HG03521 (cell line): ENCODE data around the gene ABCG1.

Experiments
- ATAC-seq: cut with Tn5 transposase; IDR thresholded peaks from one replicate; pipeline ENCODE4 v1.9.1; 2021; ENCODE audit warnings: mild to moderate bottlenecking, moderate library complexity; ENCODE audit not compliant: unreplicated experiment

Gene ABCG1

DNA sequence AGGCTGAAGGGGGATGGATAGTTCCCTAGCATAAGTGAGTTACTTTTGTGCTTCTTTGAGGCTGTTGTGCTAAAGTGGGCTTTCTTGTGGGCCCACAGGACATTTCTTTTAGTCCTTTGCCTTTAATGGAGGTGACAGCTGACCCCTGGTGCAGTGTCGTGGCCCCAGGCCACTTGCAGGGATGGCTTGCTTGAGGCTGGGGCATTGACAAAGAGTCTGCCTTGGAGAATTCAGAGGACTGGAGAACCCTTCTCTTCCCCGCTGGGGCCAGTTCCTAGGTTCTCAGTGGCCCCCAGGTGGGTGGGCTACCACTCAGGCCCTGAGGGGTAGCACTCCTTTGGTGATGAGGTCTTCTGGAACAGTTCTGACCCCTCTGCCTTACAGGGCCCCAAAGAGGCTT lies 12.8 kb downstream of the ABCG1 start:
- ATAC-seq: no peak

DNA sequence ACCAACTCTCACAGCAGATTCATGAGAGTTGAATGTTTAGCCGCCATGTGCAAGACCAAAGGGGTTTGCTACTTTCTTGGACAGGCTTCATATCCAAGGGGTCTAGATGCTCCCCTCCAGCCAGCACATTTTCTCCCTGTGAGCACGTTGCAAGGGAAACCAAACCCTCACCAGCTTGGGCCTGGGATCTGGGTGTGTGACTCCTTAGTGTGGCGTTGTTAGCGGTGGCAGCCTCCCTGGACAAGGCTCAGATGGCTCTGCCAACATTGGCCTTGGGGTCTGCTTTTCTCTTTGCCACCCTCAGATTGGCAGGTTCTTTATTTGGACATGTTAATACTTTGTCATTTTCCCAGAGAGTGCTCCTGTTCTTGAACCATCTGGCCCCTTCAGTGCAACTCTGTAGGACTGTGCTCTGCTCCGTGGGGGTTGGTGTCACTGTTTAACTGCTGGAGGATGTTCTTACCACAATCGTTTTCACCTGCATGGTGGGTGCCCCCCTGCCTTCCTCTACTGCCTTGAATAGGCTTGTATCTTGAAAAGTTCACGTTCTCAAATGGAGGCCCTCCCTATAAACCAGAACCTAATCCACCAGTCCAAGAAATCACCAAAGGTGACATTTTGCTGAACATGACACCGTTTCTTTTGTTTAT lies 13.4 kb downstream of the ABCG1 start:
- no peak for ATAC-seq

DNA sequence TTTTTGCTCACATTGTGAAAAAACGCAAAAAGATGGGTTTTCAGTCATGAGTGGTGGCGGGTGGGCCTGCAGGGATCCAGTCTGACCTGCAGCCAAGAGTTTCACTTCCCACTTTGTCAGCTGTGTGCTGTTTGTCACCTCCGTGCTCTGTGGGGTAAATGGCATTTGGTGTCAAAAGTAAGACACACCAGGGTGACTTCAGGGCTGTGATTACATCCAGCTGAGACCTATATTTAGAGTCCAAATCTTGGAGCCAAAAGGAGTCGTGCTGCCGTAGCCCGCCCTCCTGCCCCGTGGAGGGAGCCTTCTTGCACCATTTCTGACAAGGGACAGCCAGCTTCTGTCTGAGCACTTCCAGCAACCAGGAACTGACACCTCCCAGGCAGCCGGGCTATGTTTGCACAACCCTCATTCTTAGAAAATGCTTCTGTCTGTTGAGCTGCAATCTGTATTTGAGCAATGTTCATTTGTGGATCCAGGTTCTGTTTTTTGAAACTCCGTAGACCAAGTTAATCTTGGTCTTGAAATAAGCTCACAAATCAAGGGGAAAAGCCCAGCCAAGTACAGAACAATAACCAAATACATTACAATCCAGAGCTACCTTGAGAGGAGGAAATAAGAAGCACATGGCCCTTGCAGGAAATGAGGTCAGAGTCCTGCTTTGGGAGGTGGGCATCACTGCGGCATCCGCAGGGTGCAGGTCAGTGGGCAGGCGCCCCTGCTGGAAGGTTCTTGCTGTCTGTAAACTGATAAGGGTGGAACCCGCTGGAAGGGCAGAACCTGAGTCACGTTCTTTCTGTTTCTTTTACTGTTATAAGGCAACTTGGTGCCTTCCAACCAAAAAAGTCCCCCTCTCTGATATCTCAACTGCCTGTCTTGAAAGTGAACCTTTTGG lies 14.4 kb downstream of the ABCG1 start:
- peak; percentile 42 for ATAC-seq

DNA sequence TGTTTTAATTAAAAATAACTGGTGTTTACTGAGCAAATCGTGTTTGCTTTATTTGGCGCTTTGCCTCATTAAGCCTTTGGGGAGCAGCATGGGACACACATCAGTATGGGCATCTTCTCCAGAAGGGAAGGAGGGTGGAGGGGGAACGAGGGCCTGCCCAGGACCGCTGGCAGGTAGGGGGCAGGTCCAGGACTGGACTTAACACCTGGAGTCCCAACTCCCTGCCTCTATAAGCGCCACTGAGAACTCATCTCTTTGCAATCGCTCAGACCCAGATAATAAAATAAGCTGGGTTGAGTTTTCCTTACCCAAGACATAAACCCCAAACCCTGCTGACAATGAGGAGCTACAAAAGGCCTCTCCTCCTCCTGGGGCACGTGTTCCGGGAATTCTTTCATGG lies 15.1 kb downstream of the ABCG1 start:
- no peak for ATAC-seq

DNA sequence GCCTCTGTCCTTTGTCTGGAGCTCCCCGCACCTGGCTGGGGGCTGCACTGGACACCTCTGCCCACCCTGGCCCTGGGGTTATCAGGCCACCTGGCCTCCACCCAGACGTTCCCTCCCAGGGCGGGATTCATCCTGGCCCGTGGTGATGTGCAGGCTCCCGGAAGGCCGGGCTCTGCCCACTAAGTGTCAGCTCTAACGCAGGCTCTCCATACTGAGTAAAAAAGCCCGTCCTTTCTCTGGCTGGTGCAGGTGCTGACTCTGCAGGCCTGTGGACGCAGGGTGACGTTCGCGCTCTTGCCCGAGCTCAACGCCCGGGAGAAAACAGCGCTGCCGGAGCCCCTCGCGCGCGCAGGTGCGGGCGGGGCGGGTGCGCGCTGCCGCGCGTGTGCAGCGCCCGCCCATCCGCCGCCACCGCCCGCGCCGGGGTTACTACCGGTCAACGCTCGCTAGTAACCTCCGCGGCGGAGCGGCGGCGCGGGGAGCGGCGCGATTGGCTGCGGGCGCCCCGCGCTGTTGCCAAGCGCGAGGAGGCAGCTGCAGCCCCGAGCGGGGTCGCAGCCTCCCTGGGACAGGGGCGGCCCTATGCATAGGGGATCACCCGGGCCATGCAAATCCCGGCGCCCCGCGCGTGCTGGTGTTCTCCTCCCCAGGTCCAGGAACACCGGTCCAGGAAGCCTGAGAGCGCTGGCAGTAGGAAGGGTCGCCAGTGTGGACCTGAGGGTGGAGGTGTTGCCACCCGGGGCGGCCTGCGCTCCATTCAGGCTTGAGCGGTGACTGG lies 15.7 kb downstream of the ABCG1 start:
- peak; percentile 31 for ATAC-seq

DNA sequence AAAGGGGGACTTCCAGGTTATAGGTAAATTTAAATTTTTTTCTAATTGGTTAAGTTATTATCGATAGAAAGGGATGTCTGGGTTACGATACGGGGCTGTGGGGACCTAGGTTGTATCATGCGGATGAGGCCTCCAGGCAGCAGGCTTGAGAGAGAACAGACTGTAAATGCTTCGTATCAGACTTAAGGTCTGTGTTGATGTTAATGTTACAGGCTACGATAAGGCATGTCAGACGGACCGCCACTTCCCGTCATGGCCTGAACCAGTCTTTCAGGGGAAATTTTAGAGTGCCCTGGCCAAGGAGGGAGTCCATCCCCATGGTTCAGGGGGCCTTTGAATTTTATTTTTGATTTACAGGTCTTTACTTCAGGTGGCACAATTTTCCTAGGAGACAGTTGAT lies 16.7 kb downstream of the ABCG1 start:
- ATAC-seq: no peak

DNA sequence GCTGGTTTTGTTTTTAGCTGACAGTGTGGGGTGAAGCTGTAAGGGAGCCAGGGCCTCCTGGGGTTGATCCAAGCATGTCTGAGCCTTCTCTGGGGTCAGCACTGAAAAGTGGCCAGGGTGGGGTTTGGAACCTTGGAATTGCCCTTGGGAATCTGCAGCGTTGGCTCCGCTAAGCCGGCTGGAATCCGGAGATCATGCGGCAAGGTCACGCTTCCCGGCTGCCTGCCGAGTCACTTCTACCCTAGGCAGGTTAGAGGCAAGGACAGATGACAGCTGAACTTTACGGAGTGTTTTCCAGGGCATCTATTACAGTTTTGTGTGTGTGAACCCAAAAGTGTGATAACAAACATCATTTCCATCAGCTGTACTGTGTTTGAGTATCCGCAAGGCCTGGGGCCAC lies 17.1 kb downstream of the ABCG1 start:
- no peak for ATAC-seq

DNA sequence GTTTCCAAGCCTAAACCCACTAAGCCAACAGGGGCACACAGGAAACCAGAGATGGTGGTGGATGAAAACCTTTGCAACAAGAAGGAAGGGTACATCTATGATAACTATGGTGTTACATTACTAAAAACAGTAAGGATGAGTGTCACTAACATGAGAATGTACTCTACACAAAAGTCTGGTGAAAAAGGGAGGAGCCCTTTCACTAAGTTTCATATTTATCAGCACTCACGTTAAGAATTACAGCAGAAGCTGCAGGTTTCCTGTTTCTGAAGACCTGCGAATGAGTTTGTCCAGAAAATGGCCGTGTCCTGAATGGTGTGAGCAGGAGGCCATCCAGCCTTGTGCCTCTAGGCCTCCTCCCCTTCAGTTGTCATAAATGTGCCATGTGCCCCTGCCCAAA lies 17.8 kb downstream of the ABCG1 start:
- ATAC-seq: no peak

DNA sequence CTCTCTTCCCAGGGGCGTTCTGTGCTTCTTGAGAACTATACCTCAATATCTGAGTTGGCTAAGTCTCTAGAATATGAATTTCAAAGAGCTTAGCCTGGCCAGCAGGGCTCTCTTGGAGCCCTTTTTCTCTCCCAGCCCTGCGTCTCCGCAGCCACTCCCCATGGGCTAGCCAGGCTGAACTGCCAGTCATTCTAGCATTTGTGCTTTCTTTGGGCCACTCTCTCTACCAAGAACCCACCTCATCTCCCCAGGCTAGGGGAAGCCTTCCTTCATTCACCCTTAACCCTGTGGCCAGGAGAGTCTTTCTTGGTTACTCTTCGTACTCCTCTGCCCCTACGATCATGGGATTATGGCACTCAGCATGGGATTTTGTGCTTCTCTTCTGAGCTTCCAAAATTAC lies 18.2 kb downstream of the ABCG1 start:
- ATAC-seq: no peak

DNA sequence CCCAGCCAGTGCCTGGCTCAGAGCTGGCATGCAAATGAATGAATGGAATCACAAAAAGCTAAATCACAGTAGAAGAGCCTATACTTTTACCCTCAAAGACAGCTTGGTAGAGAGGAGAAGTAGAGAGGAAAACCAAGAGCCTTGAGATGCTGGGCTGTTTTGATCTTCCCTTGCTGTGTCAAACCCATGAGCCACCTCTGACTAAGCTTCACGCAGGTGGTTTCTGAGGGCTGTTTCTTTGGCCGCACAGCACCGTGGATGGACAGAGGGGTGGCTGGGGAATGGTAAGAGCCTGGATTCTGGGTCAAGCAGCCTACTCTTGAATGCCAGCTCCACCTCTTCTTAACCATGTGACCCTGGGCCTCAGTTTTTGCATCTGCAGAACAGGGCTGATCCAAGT lies 18.6 kb downstream of the ABCG1 start:
- no peak for ATAC-seq

DNA sequence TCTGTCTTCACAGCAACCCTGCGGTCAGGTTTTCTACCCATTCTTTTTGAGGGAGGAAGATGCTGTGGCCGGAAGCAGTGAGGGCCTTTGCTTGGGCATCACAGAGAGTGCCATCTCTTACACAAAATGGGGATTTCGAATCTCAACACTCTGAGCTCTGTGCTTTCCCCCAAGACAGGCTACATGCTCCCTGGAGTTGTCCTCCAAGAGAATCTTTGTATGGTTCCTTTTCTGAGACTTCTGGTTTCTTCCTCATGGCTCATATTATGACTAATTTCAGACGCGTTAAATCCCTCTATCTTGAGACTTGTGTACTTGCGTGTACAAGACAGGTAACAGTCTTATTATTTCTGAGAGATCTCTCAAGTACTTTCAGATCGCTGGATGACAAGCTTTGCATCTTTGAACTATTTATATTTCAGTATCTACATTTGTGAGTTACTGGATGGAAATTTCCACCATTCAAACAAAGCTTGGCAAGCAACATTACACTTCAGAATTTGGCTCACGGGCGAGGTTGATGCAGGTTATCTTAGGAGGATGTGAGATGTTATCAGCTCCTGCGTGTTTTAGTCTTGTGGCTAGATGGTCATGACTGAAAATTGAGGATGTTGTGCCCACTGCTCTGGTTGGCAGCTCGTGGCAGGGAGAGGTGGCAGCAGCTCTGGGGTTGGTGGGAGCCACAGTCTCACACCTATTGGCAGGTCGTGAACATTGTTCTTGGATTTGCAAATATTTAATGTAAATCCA lies 19.4 kb downstream of the ABCG1 start:
- no peak for ATAC-seq

DNA sequence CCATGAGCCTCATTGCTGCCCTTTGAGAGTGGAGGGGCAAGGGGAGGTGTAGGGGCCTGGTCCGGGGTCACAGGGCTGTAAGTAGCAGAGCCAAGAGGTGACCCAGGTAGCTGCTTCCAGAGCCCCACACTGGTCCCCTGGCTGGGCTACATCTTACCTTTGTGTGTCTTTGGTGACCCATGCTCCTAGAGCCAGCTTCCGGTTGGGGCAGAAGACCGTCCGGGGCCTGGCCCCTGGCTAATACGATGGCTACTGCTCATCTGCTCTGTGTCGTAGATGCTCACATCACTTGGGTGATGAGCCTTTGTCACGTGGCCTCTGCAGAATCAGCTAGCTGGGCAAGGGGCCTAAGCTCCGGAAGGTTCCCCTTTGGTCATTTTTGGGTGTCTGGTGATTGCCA lies 20.6 kb downstream of the ABCG1 start:
- no peak for ATAC-seq

DNA sequence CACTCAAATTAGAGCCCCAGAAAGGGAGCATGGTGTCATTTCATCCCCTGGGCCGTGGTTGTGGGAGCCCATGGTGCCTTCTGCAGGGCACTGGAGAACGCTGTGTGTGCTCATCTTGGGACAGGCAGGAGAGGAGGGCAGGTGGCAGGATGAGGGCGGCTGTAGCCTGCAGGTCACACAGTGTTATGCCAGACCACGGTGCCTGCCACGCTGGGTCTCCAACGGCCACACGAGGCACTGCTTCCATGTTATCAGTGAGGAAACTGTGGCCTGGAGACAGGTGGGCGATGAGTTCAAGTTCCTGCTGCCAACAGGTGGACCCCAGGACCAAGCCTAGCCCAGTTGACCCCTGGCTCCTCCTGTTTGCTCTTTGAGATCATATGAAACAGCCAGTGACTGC lies 21.0 kb downstream of the ABCG1 start:
- no peak for ATAC-seq

DNA sequence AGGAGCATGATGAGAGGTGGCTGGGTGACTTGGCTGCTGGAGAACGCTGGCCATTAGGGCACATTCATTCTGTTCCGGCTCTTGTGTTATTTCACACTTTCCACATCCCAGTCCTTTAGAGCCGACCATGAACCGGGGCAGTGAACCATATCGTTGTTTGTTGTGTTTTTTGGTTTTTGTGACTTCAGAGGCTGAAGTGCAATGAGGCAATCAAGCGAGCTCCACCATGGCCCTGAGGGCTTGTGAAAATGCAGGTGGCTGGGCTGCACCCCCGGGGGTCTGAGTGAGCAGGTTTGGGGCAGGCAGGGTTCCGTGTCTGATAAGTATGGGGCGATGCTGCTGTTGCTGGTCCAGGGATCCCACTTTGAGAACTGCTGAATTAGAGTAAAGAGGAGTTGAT lies 23.7 kb downstream of the ABCG1 start:
- no peak for ATAC-seq

DNA sequence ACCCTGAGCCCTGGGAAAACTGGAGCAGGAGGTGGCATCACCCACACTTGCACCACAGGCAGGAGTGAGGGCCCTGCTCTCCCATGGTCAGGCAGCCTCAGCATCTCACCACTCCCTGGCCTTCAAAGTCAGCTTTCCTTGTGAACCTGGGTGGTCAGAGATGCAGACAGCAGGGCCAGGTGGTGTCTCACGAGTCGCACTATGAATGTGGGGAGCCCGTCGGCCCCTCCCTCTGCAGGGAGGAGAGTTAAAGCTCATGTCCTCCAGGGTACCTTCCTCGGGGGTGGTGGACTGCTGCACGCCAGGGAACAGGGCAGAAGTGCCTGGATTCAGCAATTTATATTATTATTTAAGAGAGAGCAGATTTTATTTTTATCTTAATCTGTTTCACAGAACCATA lies 24.1 kb downstream of the ABCG1 start:
- ATAC-seq: no peak

DNA sequence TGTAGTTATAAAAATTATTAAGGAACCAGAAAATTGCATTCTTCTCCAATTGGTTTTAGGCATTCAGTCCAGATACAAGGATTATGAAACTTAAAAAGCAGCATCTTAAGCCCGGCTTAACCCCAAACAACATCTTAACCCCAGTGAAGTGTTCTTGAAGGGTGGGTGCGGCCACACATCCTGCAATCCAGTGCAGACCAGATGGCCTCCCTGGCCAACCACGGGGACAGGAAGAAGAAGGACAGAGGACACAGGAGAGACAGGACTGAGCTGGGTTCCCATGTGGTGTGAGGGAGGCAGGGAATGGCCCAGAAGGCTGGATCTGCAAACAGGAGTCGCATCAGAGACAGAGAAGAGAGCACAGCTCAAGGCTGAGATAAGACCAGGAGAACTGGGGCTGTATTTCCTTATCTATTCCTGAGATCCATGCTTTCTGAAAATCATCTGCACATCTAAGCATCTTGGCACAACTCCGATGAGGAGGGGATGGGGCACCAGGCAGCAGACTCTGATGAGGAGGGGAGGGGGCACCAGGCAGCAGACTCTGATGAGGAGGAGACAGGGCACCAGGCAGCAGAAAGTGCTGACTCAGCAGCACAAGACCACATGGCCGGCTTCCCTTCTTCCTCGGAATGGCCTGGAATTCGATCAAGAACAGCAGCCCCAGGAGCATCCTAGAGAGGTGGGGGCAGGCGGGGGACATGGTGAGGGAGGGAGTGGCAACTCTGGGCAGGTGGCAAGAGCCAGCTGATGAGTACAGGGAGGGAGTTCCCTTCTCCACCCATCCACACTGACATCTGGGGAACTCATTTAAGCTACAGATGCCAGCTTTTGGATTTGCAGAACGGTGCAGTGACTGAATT lies 26.6 kb downstream of the ABCG1 start:
- ATAC-seq: no peak

DNA sequence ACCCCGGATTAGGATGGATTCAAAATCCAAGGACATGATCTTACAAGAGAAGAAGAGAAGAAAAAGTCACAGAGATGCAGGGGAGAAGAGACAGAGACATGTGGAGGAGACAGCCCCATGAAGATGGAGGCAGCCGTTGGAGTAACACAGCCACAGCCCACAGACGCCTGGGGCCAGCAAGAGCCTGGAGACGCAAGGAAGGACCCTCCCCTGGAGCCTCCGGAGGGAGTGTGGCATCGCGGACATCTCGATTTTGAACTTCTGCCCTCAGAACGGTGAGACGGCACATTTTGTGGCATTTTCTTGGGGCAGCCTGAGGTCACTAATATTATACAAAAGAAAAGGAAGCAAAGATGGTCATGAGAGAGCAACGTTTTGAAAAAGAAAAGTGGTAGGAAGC lies 28.8 kb downstream of the ABCG1 start:
- ATAC-seq: no peak

DNA sequence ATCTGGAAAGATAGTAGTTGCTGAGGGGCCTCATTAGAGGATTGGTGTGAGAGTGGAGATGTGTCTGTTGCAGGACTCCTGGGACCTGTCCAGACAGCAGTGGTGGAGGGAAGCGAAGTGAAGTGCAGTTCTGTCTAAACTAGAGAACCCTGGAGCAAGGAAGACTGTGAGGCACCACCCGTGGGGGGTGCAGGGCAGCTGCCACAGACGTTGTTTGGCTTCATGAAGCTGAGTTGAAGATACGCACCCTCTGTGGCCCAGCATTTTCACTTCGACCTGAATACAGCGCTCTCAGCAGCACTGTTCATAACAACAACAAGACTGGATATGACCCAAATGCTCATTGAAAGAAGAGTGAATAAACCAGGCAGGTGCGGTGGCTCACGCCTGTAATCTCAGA lies 29.3 kb downstream of the ABCG1 start:
- no peak for ATAC-seq

DNA sequence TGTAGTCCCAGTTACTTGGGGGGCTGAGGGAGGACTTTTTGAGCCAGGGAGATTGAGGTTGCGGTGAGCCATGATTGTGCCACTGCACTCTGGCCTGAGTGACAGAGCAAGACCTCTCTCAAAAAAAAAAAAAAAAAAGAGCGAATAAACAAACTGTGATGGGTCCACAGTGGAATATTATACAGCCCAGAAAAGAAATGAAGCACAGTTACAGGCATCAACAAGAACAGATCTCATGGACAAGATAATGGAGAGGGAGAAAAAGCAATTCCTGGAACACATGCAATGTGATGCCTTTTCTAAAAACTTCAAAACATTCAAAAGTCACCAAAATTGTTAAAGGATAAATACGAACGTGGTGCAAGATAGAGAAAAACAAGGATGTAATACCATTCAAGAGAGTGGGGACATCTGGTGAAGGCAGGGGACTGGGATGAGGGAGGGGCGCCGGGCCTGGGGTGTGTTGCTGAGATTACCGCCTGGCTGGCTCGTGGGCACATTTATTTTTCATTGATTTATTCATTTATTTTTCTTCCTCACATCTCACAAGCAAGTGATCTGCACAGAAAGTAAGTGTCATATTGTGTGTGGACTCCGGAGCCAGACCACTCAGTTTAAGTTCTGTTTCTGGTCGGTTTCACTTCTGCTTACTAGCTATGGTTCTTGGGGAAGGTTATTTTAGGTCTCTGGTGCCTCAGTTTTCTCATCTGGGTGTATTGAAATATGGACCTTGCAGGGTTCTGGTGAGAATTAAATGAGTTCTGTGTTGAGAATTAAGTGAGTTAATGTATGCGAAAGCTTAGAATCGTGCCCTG lies 30.1 kb downstream of the ABCG1 start:
- peak; percentile 86 for ATAC-seq
